ENCODE data around the gene AMBN.
A peak's percentile ranks its signal among the peaks of the same experiment; 100 is the strongest.
"Not testable (repeated sequence)": the region's sequence is repeated elsewhere in the genome, so short reads cannot be mapped to it uniquely, and the experiment has no call there.

AMBN gene

DNA sequence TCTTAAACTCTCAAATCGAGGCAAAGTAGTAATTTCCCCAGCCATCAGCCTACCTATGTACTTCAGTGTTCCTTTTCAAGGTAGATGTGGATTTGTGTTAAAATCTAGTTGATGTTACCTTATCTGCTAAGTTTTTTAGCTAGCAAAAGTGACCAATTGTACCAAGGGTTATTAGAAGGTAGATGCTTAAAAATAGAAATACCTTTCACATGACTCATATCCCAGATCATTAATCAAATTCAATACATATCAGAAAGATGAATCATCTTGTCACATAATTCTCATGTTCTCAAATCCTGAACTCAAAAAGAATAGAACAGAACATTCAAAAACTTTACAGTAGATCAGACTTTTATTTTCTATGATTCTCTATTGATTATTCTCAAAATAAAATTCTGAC is 40.0 kb downstream of the AMBN start:
- TF ChIP-seq, protein P1, sequence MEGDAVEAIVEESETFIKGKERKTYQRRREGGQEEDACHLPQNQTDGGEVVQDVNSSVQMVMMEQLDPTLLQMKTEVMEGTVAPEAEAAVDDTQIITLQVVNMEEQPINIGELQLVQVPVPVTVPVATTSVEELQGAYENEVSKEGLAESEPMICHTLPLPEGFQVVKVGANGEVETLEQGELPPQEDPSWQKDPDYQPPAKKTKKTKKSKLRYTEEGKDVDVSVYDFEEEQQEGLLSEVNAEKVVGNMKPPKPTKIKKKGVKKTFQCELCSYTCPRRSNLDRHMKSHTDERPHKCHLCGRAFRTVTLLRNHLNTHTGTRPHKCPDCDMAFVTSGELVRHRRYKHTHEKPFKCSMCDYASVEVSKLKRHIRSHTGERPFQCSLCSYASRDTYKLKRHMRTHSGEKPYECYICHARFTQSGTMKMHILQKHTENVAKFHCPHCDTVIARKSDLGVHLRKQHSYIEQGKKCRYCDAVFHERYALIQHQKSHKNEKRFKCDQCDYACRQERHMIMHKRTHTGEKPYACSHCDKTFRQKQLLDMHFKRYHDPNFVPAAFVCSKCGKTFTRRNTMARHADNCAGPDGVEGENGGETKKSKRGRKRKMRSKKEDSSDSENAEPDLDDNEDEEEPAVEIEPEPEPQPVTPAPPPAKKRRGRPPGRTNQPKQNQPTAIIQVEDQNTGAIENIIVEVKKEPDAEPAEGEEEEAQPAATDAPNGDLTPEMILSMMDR (IDR thresholded peaks at IDR 0.05; ENCODE audit: low read length, missing control alignments), result no peak
- H3K4me3 ChIP-seq (replicated peaks; ENCODE audit: low read depth, low read length), result no peak overlapping the region
- peak; percentile 56 for DNase-seq (ENCODE audit: low read depth)

- DNase-seq (ENCODE audit: low read depth), result no peak
- TF ChIP-seq, protein P1 (IDR thresholded peaks at IDR 0.05; ENCODE audit: low read length, missing control alignments), result no peak
- H3K4me3 ChIP-seq (replicated peaks; ENCODE audit: low read depth, low read length), result no peak overlapping the region
These were observed 42.4 kb downstream of the AMBN start for GRCh38 chr4:70634482-70634881.

DNA sequence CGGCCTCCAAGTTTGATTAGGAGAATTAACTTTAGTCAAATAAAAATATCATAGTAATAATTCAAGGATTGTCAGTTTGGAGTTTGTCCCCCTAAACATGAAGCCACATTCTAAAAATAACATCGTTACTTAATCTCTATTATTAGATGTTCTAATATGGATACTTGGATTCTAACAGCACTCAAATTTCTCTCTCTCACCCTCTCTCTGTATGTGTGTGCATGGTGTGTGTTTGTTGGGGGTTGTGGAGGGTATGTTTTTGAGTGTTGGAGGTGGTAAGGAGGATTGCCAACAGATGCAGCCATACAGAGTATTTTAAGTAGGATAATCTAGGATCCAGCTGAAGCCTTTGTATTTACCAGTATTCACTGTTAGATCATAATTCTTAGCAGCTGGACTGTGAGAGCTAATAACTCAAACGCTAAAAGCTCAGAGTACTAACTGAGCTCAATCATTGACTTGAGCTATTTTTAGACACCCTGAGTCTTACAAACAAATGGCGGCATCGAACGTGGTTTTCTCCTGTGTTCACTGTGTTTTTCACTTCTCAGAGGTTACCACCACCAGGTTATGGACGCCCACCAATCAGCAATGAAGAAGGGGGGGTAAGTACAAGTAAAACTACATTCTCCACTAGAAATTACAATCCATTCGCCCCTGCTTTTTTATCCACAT is 45.3 kb downstream of the AMBN start:
- DNase-seq (ENCODE audit: low read depth), result no peak
- TF ChIP-seq, protein P1 (IDR thresholded peaks at IDR 0.05; ENCODE audit: low read length, missing control alignments), result no peak
- no peak overlapping the region for H3K4me3 ChIP-seq (replicated peaks; ENCODE audit: low read depth, low read length)

- TF ChIP-seq, protein P1 (IDR thresholded peaks at IDR 0.05; ENCODE audit: low read length, missing control alignments), result no peak
- no peak overlapping the region for H3K4me3 ChIP-seq (replicated peaks; ENCODE audit: low read depth, low read length)
- DNase-seq (ENCODE audit: low read depth), result no peak
These were observed 48.1 kb downstream of the AMBN start for GRCh38 chr4:70640192-70640591.

DNA sequence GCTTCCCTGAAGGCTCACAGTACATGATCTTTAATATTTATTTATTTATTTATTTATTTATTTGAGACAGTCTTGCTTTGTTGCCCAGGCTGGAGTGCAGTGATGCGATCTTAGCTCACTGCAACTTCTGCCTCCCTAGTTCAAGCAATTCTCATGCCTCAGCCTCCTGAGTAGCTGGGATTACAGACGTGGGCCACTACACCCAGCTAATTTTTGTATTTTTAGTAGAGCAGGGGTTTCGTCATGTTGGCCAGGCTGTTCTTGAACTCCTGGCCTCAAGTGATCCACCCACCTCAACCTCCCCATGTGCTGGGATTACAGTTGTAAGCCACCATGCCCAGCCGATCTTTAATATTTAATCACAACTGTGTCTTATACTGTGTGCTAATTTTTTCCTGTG is 58.7 kb downstream of the AMBN start:
- H3K4me3 ChIP-seq (replicated peaks; ENCODE audit: low read depth, low read length); DNase-seq (ENCODE audit: low read depth): not testable (repeated sequence)

DNA sequence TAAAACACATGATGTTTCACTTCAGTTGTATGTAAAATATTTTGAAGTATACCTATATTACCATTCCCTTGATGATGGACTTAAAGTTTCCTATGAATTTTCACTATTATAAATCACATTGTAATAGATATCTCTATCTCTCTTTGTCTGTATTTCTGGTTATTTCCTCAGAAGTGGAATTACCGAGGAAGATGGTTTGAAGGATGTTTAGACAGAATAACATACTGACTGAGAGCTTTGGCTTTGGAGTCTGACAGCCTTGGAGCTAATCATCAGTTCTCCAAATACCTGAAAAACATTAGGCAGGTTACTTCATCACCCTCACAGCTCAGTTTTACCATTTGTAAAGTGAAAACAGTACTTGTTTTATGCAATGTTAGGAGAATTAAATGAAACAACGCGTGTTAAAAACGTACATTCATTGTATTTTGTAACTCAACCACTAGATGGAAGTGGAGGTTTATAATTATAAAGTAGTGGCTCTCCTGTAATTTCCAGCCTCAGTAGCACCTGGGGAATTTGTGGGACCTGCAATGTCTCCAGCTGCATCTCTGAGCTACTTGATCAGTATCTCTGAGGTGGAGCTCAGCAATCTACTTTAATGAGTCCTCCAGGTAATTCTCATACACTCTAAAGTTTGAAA is 59.9 kb downstream of the AMBN start:
- H3K4me3 ChIP-seq (replicated peaks; ENCODE audit: low read depth, low read length), result no peak overlapping the region
- peak; percentile 64 for DNase-seq (ENCODE audit: low read depth)
- TF ChIP-seq, protein P1 (IDR thresholded peaks at IDR 0.05; ENCODE audit: low read length, missing control alignments), result peak; percentile 47

DNA sequence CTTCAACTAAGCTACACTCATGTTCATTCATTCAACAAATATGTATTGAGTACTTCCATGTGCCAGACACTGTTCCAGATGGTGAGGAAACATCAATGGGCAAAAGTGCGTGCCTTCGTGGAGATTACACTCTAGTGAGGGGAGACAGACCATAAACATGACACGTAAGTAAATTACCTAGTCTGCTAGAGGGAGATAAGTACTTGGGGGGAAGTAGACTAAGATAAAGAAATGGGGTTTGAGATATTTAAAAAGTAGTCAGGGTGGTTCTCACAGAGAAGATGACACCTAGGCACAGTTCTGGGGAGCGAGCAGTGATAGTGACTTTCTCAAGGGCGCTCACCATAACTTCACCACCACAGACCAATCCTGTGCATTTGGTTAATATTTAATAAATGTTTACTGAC is 62.6 kb downstream of the AMBN start:
- TF ChIP-seq, protein P1 (IDR thresholded peaks at IDR 0.05; ENCODE audit: low read length, missing control alignments), result no peak
- peak; percentile 22 for DNase-seq (ENCODE audit: low read depth)
- H3K4me3 ChIP-seq (replicated peaks; ENCODE audit: low read depth, low read length), result no peak overlapping the region

All from fibroblast of pulmonary artery (primary cell).